Spleen (tissue), 11 donors: ENCODE measurements around the gene CALM3. TPM values are rescaled to one million over a fixed set of nuclear protein-coding genes. Genes with fewer than 3 reads are reported as not detected.

ENCODE experiments used
- DNase-seq: peaks from one replicate; pipeline ENCODE4 v3.0.0-alpha.2; 2020
- H3K27ac ChIP-seq, 8 donors: fragments of 200-600 bp; sonication (generic) in 7 of 8; 1 replicate in 4 of 8; 2 replicates in 4 of 8; pipeline versions ENCODE4 v1.5.0 to v1.8.0; 2016 to 2021; ENCODE audit warnings: inconsistent platforms in 4 of 8, mild to moderate bottlenecking in 4 of 8, moderate library complexity in 1 of 8
- H3K27me3 ChIP-seq, 7 donors: fragments of 200-600 bp; sonication (generic) in 6 of 7; replicated peaks in 1 of 7; 1 replicate in 4 of 7; 2 replicates in 3 of 7; pipeline versions ENCODE4 v1.5.0 to v1.8.0; 2016 to 2021; ENCODE audit warnings: inconsistent platforms in 3 of 7, mild to moderate bottlenecking in 1 of 7
- H3K36me3 ChIP-seq, 6 donors: fragments of 200-600 bp; sonication (generic) in 5 of 6; 1 replicate in 4 of 6; 2 replicates in 2 of 6; pipeline versions ENCODE4 v1.5.0 to v1.8.0; 2016 to 2021; ENCODE audit warnings: inconsistent platforms in 2 of 6
- H3K4me1 ChIP-seq, 6 donors: fragments of 200-600 bp; sonication (generic) in 5 of 6; 1 replicate in 3 of 6; 2 replicates in 3 of 6; pipeline versions ENCODE4 v1.5.0 to v1.8.0; 2016 to 2021; ENCODE audit warnings: inconsistent platforms in 3 of 6
- H3K4me3 ChIP-seq, 8 donors: fragments of 200-600 bp; sonication (generic) in 7 of 8; 1 replicate in 4 of 8; 2 replicates in 4 of 8; pipeline versions ENCODE4 v1.5.0 to v1.8.0; 2016 to 2021; ENCODE audit warnings: inconsistent platforms in 4 of 8, mild to moderate bottlenecking in 4 of 8, moderate library complexity in 2 of 8
- H3K9me3 ChIP-seq, 8 donors: fragments of 200-600 bp; sonication (generic) in 7 of 8; 1 replicate in 4 of 8; 2 replicates in 4 of 8; pipeline versions ENCODE4 v1.5.0 to v1.8.0; 2016 to 2021; ENCODE audit warnings: inconsistent platforms in 4 of 8
- POLR2A ChIP-seq, 3 donors: fragments of 450-650 bp; IDR thresholded peaks; one replicate each; pipeline ENCODE4 v1.5.1; 2017; ENCODE audit warnings: antibody characterized with exemption in 3 of 3, mild to moderate bottlenecking in 1 of 3
- POLR2AphosphoS5 ChIP-seq, 3 donors: sonication (generic); formaldehyde crosslinking; IDR thresholded peaks; one replicate each; pipeline ENCODE4 v1.5.1; 2017; ENCODE audit warnings: antibody characterized with exemption in 3 of 3
- WGBS, 5 donors: extraction: QIAGEN DNeasy Blood & Tissue Kit in 3 of 5; methylation state at CpG; one replicate each; pipeline versions ENCODE4 v1.1.5 to v1.1.7; 2013 to 2018; 5-methylcytosine and 5-hydroxymethylcytosine counted together
- intact Hi-C: fragments of 100-400 bp; cut with DNase I; formaldehyde crosslinking; loops from one replicate; pipeline ENCODE4 v1.15.0; 2023; ENCODE audit warnings: low total_unique reads
- polyA plus RNA-seq, 3 donors: library from polyadenylated mRNA; stranded (reverse); fragments of 200-250 nt; gene quantifications; one replicate each; pipeline ENCODE4 v1.2.1, GENCODE V29; 2013
- total RNA-seq, 7 donors: library from RNA; depleted of rRNA in 3 of 7; stranded (reverse); fragments of >200 nt in 3 of 7; fragmentation: NEBNext Ultra II Directional in 4 of 7; extraction: Animal tissue kit (Norgen Biotek cat#: 25700) in 4 of 7; gene quantifications; one replicate each; pipeline versions ENCODE4 v1.1.0 to v1.2.1, GENCODE V29; 2016 to 2021
- TF ChIP-seq, protein P1 (sequence below), 11 experiments: fragments of 200-600 bp in 7 of 11; fragments of 450-650 bp in 4 of 11; sonication (generic) in 4 of 11; IDR thresholded peaks in 8 of 11; conservative IDR thresholded peaks in 3 of 11; 1 replicate in 7 of 11; 2 replicates in 4 of 11; pipeline versions ENCODE4 v1.4.0 to v1.8.0; 2016 to 2021; ENCODE audit warnings: antibody characterized with exemption in 11 of 11, inconsistent platforms in 4 of 11, mild to moderate bottlenecking in 1 of 11
- donor health status: healthy with polysubstance abuse.
- donor health status: DM: no; HTN: no; CAD: no; lungs with moderate emphysema.
- donor health status: DM: no; HTN: no; CAD: no.
- donor health status: Bipolar disorder and iron deficiency.
- donor health status: healthy.
- donor health status: DM: no; HTN: no; CAD: no.
- donor health status: DM: yes; HTN: yes; CAD: no.

The CALM3 gene
- total and polyA plus RNA-seq, 10 donors, result 78.1 to 197 (median 140) TPM

DNA sequence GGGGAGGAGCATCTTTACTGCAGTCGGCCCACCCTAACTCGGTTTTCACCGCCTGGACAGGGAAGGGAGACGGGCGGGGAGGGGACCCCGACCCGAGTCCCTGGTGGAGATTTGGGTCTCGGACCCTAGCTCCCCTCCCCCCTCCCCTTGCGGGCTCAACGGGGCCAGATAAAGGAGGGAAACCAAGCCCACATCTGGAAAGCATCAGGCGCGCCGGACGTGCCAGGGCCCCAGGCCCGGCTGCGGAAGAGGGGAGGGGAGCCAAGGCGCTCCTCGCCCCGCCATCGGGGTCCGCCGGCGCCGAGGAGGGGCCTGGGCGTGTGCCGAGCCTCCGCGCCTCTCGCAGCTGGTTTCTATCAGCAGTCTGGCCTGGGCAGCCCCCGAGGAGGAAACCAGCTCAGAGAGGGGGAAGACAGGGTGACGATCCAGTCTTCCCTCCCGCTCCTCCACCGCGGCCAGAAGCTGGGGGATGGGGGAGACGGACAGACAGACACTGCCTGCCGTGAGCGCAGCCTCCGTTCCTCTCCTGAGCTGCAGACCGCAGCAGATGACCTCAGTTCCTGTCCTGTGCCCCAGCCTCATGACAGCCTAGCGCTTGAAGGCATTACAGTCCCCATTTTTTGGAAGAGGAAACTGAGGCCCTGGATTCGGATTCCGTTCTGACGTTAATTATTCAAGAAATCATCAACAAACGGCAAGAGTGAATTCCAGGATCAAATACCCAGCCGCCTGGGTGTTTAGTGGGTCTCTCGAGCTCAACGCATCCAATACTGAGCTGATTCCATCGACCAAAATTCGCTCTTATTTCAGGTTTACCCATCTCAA lies 38.4 kb downstream of the CALM3 start:
- no peaks in the 10 kb centered on the region for H3K9me3 ChIP-seq
- DNase-seq, result peak; percentile 81
- H3K4me1 ChIP-seq, result peaks cover 17 to 48% (median 34%) of the 10 kb centered on the region in 6 donors
- H3K36me3 ChIP-seq, result no peaks in the 10 kb centered on the region
- peaks cover 0 to 63% (median 17%) of the 10 kb centered on the region in 7 donors for H3K27me3 ChIP-seq
- WGBS, 5 donors, result 6 to 15% (median 9%) methylated on average over 31 to 49 of the region's 49 CpGs
- H3K27ac ChIP-seq, result peak overlapping the region in 7 of 8 donors; percentile 56 to 78 (median 66)
- peak overlapping the region; percentile 8 to 66 (median 36) for H3K4me3 ChIP-seq
- peak; percentile 34 to 80 (median 70) for TF ChIP-seq POLR2AphosphoS5 (IDR thresholded peaks at IDR 0.05)
- TF ChIP-seq, protein P1, sequence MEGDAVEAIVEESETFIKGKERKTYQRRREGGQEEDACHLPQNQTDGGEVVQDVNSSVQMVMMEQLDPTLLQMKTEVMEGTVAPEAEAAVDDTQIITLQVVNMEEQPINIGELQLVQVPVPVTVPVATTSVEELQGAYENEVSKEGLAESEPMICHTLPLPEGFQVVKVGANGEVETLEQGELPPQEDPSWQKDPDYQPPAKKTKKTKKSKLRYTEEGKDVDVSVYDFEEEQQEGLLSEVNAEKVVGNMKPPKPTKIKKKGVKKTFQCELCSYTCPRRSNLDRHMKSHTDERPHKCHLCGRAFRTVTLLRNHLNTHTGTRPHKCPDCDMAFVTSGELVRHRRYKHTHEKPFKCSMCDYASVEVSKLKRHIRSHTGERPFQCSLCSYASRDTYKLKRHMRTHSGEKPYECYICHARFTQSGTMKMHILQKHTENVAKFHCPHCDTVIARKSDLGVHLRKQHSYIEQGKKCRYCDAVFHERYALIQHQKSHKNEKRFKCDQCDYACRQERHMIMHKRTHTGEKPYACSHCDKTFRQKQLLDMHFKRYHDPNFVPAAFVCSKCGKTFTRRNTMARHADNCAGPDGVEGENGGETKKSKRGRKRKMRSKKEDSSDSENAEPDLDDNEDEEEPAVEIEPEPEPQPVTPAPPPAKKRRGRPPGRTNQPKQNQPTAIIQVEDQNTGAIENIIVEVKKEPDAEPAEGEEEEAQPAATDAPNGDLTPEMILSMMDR (IDR thresholded peaks at IDR 0.05 in 8 of 11, conservative IDR thresholded peaks at IDR 0.05 in 3 of 11), result no peak
- intact Hi-C loops, result no loop called here

DNA sequence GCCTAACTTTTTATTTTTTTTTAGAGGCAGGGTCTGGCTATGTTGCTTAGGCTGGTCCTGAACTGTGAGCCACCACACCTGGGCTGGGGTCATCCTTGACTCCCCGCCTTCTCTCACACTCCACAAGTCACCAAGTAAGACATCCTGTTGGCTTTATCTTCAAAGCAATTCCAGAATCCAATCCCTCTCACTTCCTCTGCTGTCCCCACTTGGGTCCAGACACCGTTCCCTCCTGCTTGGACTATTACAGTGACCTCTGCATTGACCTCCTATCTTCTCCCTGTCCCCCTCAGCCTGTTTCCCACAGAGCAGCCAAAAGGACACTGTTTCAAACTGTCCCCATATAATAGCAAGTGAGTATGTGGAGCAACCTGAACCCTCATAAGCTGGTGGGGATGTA lies 39.5 kb downstream of the CALM3 start:
- Histone ChIP-seq H3K36me3 (no peaks in the 10 kb centered on the region), H3K4me3 (no peak overlapping the region), H3K27me3 (peaks cover 0 to 64% (median 14%) of the 10 kb centered on the region in 7 donors), H3K27ac (no peak overlapping the region), H3K4me1 (peaks cover 17 to 41% (median 28%) of the 10 kb centered on the region in 6 donors), H3K9me3 (no peaks in the 10 kb centered on the region)
- DNase-seq, result no peak
- intact Hi-C loops, result no loop called here
- WGBS, 5 donors, result 72 to 83% (median 74%) methylated on average over 2 of the region's 2 CpGs
- TF ChIP-seq POLR2A (IDR thresholded peaks at IDR 0.05), result no peak
- no peak for TF ChIP-seq POLR2AphosphoS5 (IDR thresholded peaks at IDR 0.05)
- TF ChIP-seq, protein P1 (IDR thresholded peaks at IDR 0.05 in 8 of 11, conservative IDR thresholded peaks at IDR 0.05 in 3 of 11), result no peak

DNA sequence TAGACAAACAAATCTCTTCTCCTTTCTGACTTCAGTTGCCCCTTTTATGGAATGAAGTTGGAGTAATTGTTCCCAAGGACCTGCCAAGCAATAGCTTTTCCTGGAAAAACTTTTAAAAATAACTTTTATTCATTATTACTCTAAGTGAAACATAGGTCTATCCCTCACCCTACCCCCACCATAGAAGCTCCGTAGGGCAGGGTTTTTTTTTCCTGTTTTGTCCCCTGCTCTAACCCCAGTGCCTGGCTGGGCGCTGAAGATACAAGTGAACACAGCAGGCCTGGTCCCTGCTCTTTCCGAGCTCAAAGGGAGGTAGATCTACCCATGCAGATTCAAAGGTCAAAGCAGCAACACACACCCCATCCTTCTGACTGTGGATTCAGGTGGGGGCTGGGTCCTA lies 43.6 kb downstream of the CALM3 start:
- peaks cover 0 to 26% (median 14%) of the 10 kb centered on the region in 8 donors for H3K9me3 ChIP-seq
- intact Hi-C loops, result no loop called here
- WGBS, 5 donors, result 63 to 80% (median 67%) methylated on average over 3 of the region's 3 CpGs
- H3K4me3 ChIP-seq, result no peak overlapping the region
- peak overlapping the region in 2 of 8 donors; percentile 9 to 14 for H3K27ac ChIP-seq
- no peak for TF ChIP-seq POLR2AphosphoS5 (IDR thresholded peaks at IDR 0.05)
- TF ChIP-seq, protein P1 (IDR thresholded peaks at IDR 0.05 in 8 of 11, conservative IDR thresholded peaks at IDR 0.05 in 3 of 11), result no peak
- TF ChIP-seq POLR2A (IDR thresholded peaks at IDR 0.05), result no peak
- peaks cover 0 to 13% (median 0%) of the 10 kb centered on the region in 6 donors for H3K36me3 ChIP-seq
- H3K27me3 ChIP-seq, result peaks cover 0 to 69% (median 31%) of the 10 kb centered on the region in 7 donors
- peaks cover 2 to 24% (median 9%) of the 10 kb centered on the region in 6 donors for H3K4me1 ChIP-seq
- DNase-seq, result no peak

DNA sequence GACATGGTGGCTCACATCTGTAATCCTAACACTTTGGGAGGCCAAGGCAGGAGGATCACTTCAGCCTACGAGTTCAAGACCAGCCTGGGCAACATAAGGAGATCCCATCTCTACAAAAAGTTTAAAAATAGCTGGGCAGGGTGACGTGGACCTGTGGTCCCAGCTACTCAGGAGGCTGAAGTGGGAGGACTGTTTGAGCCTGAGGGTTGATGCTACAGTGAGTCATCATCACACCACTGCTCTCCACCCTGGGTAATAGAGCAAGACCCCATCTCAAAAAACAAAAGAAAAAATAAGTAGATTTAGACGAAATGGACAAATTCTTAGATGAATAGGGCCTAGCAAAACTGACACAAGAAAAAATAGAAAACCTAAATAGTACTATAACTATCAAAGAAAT lies 45.3 kb downstream of the CALM3 start:
- Histone ChIP-seq H3K4me3 (no peak overlapping the region), H3K4me1 (peaks cover 0 to 12% (median 4%) of the 10 kb centered on the region in 6 donors), H3K27me3 (peaks cover 0 to 69% (median 31%) of the 10 kb centered on the region in 7 donors), H3K9me3 (peaks cover 0 to 26% (median 14%) of the 10 kb centered on the region in 8 donors), H3K27ac (no peak overlapping the region), H3K36me3 (peaks cover 0 to 13% (median 0%) of the 10 kb centered on the region in 6 donors)
- intact Hi-C loops, result no loop called here
- TF ChIP-seq POLR2AphosphoS5 (IDR thresholded peaks at IDR 0.05), result no peak
- no peak for TF ChIP-seq POLR2A (IDR thresholded peaks at IDR 0.05)
- TF ChIP-seq, protein P1 (IDR thresholded peaks at IDR 0.05 in 8 of 11, conservative IDR thresholded peaks at IDR 0.05 in 3 of 11), result no peak
- WGBS, 5 donors, result 68 to 85% (median 76%) methylated on average over 3 of the region's 3 CpGs
- DNase-seq, result no peak
